CD4-positive, alpha-beta memory T cell (primary cell): ENCODE results near the gene MAP6. TPM values are rescaled to one million over a fixed set of nuclear protein-coding genes. Genes with fewer than 3 reads are reported as not detected.
A peak's percentile ranks its signal among the peaks of the same experiment; 100 is the strongest.

Source experiments
- CTCF ChIA-PET: fragments of 350-600 bp; sonication (Branson Sonifier 250); formaldehyde crosslinking; loops from one replicate; lab custom pipeline; 2021; ENCODE audit warnings: inconsistent platforms; ENCODE audit not compliant: partially characterized antibody; lab: Charles Lee
- POLR2A ChIA-PET: fragments of 350-600 bp; sonication (Branson Sonifier 250); formaldehyde crosslinking; loops from one replicate; lab custom pipeline; 2021; ENCODE audit not compliant: partially characterized antibody; lab: Charles Lee
- DNase-seq, 5 donors: peaks; one replicate each; pipeline versions ENCODE4 v3.0.0 to v3.0.0-alpha.2; 2020 to 2022; ENCODE audit warnings: mixed read lengths in 1 of 5
- H3K27ac ChIP-seq: one replicate; pipeline ENCODE4 v1.7.0; 2013; ENCODE audit warnings: low read depth, low read length
- H3K27me3 ChIP-seq: 2 replicates; pipeline ENCODE4 v1.7.0; 2013; ENCODE audit warnings: mild to moderate bottlenecking, low read length, moderate library complexity; ENCODE audit not compliant: insufficient read depth
- H3K36me3 ChIP-seq: 2 replicates; pipeline ENCODE4 v1.7.0; 2013; ENCODE audit warnings: mild to moderate bottlenecking, low read length, moderate library complexity; ENCODE audit not compliant: insufficient read depth
- H3K4me1 ChIP-seq: 2 replicates; pipeline ENCODE4 v1.7.0; 2013; ENCODE audit warnings: mild to moderate bottlenecking, low read length, moderate library complexity; ENCODE audit not compliant: insufficient read depth
- H3K4me3 ChIP-seq, 2 donors: one replicate each; pipeline ENCODE4 v1.7.0; 2013; ENCODE audit warnings: low read length in 2 of 2, mild to moderate bottlenecking in 1 of 2
- H3K9me3 ChIP-seq, 2 donors: one replicate each; pipeline ENCODE4 v1.7.0; 2013; ENCODE audit warnings: low read length in 2 of 2, control low read depth in 1 of 2; ENCODE audit not compliant: control insufficient read depth in 1 of 2
- H3K27ac Mint-ChIP-seq, 7 donors: one replicate each; pipeline ENCODE4 v1.8.0; 2020 to 2021; ENCODE audit warnings: mixed read lengths in 7 of 7, mild to moderate bottlenecking in 6 of 7, inconsistent platforms in 3 of 7, moderate library complexity in 3 of 7
- H3K27me3 Mint-ChIP-seq, 2 donors: one replicate each; pipeline ENCODE4 v1.8.0; 2020 to 2021; ENCODE audit warnings: mixed read lengths in 2 of 2
- H3K36me3 Mint-ChIP-seq, 2 donors: one replicate each; pipeline ENCODE4 v1.8.0; 2020 to 2021; ENCODE audit warnings: mixed read lengths in 2 of 2, inconsistent platforms in 1 of 2, mild to moderate bottlenecking in 1 of 2
- H3K4me1 Mint-ChIP-seq, 4 donors: one replicate each; pipeline ENCODE4 v1.8.0; 2020 to 2021; ENCODE audit warnings: mixed read lengths in 4 of 4, mild to moderate bottlenecking in 1 of 4
- H3K4me3 Mint-ChIP-seq, 8 donors: one replicate each; pipeline ENCODE4 v1.8.0; 2020 to 2021; ENCODE audit warnings: mixed read lengths in 8 of 8, mild to moderate bottlenecking in 7 of 8, moderate library complexity in 6 of 8, inconsistent platforms in 3 of 8
- H3K9me3 Mint-ChIP-seq, 8 donors: one replicate each; pipeline ENCODE4 v1.8.0; 2020 to 2021; ENCODE audit warnings: mixed read lengths in 8 of 8, mild to moderate bottlenecking in 5 of 8, inconsistent platforms in 3 of 8, moderate library complexity in 1 of 8
- intact Hi-C: fragments of 100-400 bp; cut with micrococcal nuclease; formaldehyde crosslinking; loops from one replicate; pipeline ENCODE4 v1.15.1; 2023
- polyA plus RNA-seq, 2 donors: library from polyadenylated mRNA; unstranded; fragments of 300-500 nt; fragmentation: Illumina TruSeq; gene quantifications; one replicate each; pipeline ENCODE4 v1.2.3, GENCODE V29; 2021
- total RNA-seq, 2 experiments: library from RNA; stranded (reverse); gene quantifications; one replicate each; pipeline ENCODE4 v1.2.3, GENCODE V29; 2021

Gene MAP6
- total and polyA plus RNA-seq, 4 experiments from 2014 or later, result not detected

DNA sequence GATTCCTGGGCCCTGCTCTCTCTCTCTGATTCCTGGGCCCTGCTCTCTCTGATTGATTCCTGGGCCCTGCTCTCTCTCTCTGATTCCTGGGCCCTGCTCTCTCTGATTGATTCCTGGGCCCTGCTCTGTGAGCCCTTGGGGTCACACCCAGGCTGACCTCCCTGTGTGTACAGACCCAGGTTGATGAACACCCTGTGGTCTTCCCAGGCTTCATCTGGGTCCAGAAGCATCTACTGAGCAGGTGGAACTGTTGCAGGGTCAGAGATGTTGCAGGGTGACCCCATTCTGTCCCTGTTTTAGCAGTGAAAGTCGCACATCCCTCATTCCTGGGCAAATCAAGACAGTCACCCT, 126.8 kb downstream of the MAP6 start:
- peaks cover 8 to 13% (median 11%) of the 10 kb centered on the region in 4 donors for H3K4me1 Mint-ChIP-seq
- no peak overlapping the region for H3K4me3 Mint-ChIP-seq
- no peaks in the 10 kb centered on the region for H3K36me3 Mint-ChIP-seq
- H3K9me3 ChIP-seq, result no peaks in the 10 kb centered on the region
- H3K27me3 ChIP-seq, result no peaks in the 10 kb centered on the region
- DNase-seq, result no peak
- H3K27ac Mint-ChIP-seq, result no peak overlapping the region
- ChIA-PET POLR2A (interaction anchor here (1.2 kb wide), 1 partner anchor 20 kb away, joined by 3 read pairs; the partner anchor contains the start of gene SERPINH1), CTCF (interaction anchor here (1.2 to 2.3 kb wide), 2 partner anchors 9 to 18 kb away, joined by 3 to 11 read pairs; no protein-coding TSS in a partner anchor)
- H3K4me1 ChIP-seq, result peaks cover 8% of the 10 kb centered on the region
- no peak overlapping the region for H3K27ac ChIP-seq
- H3K4me3 ChIP-seq, result no peak overlapping the region
- H3K27me3 Mint-ChIP-seq, result peaks cover 0 to 7% of the 10 kb centered on the region in 2 donors
- no peaks in the 10 kb centered on the region for H3K36me3 ChIP-seq
- intact Hi-C loops, result no loop called here
- peaks cover 0 to 1% (median 0%) of the 10 kb centered on the region in 8 donors for H3K9me3 Mint-ChIP-seq

GRCh38 chr11:75541193-75542087, 127.4 kb downstream of the MAP6 start:
- Mint-ChIP-seq H3K4me3 (no peak overlapping the region), H3K36me3 (no peaks in the 10 kb centered on the region), H3K4me1 (peaks cover 13 to 18% (median 14%) of the 10 kb centered on the region in 4 donors), H3K9me3 (no peaks in the 10 kb centered on the region), H3K27ac (no peak overlapping the region), H3K27me3 (peaks cover 0 to 6% of the 10 kb centered on the region in 2 donors)
- no peak for DNase-seq
- Histone ChIP-seq H3K4me1 (peaks cover 11% of the 10 kb centered on the region), H3K9me3 (no peaks in the 10 kb centered on the region), H3K36me3 (no peaks in the 10 kb centered on the region), H3K4me3 (no peak overlapping the region), H3K27me3 (no peaks in the 10 kb centered on the region), H3K27ac (no peak overlapping the region)
- intact Hi-C loops, result no loop called here
- ChIA-PET CTCF (interaction anchor here (0.7 to 1.2 kb wide), 3 partner anchors 10 to 97 kb away, joined by 3 to 6 read pairs (median 4); no protein-coding TSS in a partner anchor), POLR2A (interaction anchor here (1.2 kb wide), 1 partner anchor 21 kb away, joined by 3 read pairs; the partner anchor contains the start of gene SERPINH1)

DNA sequence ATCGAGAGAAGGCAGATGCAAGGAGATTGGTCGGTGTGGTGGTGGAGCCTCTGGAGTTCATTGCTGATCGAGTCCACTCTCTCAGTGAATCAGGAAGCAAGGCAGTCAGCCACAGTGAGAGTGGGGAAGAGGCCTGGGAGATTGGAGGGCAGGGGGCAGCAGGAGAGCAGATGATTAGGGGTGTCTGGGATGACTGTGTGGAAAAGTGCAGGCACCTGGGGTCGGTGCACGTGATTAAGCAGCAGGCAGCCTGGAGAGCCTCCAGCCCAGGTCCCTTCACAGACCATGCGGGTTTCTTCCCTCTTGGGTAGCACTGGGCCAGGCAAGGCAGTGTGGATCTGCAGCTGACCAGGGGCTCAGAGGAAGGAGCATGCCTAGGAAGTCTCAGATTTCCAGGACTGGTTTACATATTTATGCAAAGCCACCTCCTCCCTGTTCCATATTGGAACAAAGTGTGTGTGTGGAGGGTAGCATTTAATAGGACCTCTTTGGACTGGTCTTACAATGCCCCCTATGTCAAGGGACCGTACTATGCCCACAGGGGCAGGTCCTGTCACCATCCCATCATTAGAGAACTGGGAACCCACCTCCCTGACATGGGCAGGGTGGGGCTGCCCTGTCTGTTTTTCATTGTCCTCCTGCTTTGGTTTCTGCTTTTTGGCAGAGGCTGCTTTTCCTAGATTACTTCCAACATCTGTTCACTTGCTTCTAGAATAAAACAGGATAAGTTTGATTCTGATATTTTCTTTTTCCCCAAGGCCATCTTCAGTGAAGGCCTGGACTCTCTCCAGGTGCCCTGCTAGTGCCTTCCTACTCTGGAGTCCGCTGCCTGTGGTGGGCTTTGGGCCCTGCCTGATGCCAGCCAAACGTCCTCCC, 129.1 kb downstream of the MAP6 start:
- Histone ChIP-seq H3K4me1 (peaks cover 15% of the 10 kb centered on the region), H3K27me3 (no peaks in the 10 kb centered on the region), H3K4me3 (no peak overlapping the region), H3K9me3 (no peaks in the 10 kb centered on the region), H3K36me3 (no peaks in the 10 kb centered on the region), H3K27ac (no peak overlapping the region)
- ChIA-PET POLR2A (no interaction called here), CTCF (interaction anchor here (1.2 kb wide), 1 partner anchor 8 kb away, joined by 6 read pairs; no protein-coding TSS in a partner anchor)
- H3K4me1 Mint-ChIP-seq, result peaks cover 13 to 18% (median 15%) of the 10 kb centered on the region in 4 donors
- peaks cover 0 to 6% of the 10 kb centered on the region in 2 donors for H3K27me3 Mint-ChIP-seq
- DNase-seq, result no peak
- H3K9me3 Mint-ChIP-seq, result no peaks in the 10 kb centered on the region
- peak overlapping the region in 4 of 7 donors; percentile 5 to 58 (median 22) for H3K27ac Mint-ChIP-seq
- no peaks in the 10 kb centered on the region for H3K36me3 Mint-ChIP-seq
- intact Hi-C loops, result no loop called here
- H3K4me3 Mint-ChIP-seq, result no peak overlapping the region

GRCh38 chr11:75538150-75538942, 130.5 kb downstream of the MAP6 start:
- no peak overlapping the region for H3K4me3 Mint-ChIP-seq
- no peaks in the 10 kb centered on the region for H3K36me3 ChIP-seq
- no peaks in the 10 kb centered on the region for H3K36me3 Mint-ChIP-seq
- H3K27me3 ChIP-seq, result no peaks in the 10 kb centered on the region
- intact Hi-C loops, result no loop called here
- no peak overlapping the region for H3K4me3 ChIP-seq
- no peak for DNase-seq
- no peaks in the 10 kb centered on the region for H3K9me3 Mint-ChIP-seq
- H3K9me3 ChIP-seq, result no peaks in the 10 kb centered on the region
- ChIA-PET CTCF (interaction anchor here (0.8 kb wide), 1 partner anchor 259 kb away, joined by 3 read pairs; no protein-coding TSS in a partner anchor), POLR2A (no interaction called here)
- H3K27ac Mint-ChIP-seq, result peak overlapping the region in 3 of 7 donors; percentile 2 to 54 (median 4)
- H3K4me1 ChIP-seq, result peaks cover 25% of the 10 kb centered on the region
- peaks cover 0 to 3% of the 10 kb centered on the region in 2 donors for H3K27me3 Mint-ChIP-seq
- peaks cover 20 to 27% (median 23%) of the 10 kb centered on the region in 4 donors for H3K4me1 Mint-ChIP-seq
- H3K27ac ChIP-seq, result no peak overlapping the region

GRCh38 chr11:75537740-75538139, 131.1 kb downstream of the MAP6 start:
- H3K4me3 ChIP-seq, result no peak overlapping the region
- peak overlapping the region in 5 of 7 donors; percentile 0 to 61 (median 32) for H3K27ac Mint-ChIP-seq
- intact Hi-C loops, result no loop called here

More at GRCh38 chr11:75537740-75538139, 131.1 kb downstream of the MAP6 start:
- H3K4me1 ChIP-seq, result peaks cover 25% of the 10 kb centered on the region
- H3K9me3 ChIP-seq, result no peaks in the 10 kb centered on the region
- peaks cover 0 to 3% of the 10 kb centered on the region in 2 donors for H3K27me3 Mint-ChIP-seq
- H3K9me3 Mint-ChIP-seq, result no peaks in the 10 kb centered on the region
- no peaks in the 10 kb centered on the region for H3K36me3 Mint-ChIP-seq
- H3K4me1 Mint-ChIP-seq, result peaks cover 20 to 27% (median 23%) of the 10 kb centered on the region in 4 donors
- H3K27me3 ChIP-seq, result no peaks in the 10 kb centered on the region
- H3K36me3 ChIP-seq, result no peaks in the 10 kb centered on the region
- DNase-seq, result no peak
- peak overlapping the region in 1 of 8 donors; percentile 14 for H3K4me3 Mint-ChIP-seq
- CTCF ChIA-PET, result interaction anchor here (2.0 to 10.1 kb wide), 2 partner anchors 130 to 150 kb away, joined by 6 to 183 read pairs; no protein-coding TSS in a partner anchor
- H3K27ac ChIP-seq, result no peak overlapping the region
- POLR2A ChIA-PET, result no interaction called here
